HG02763 (cell line): ENCODE results near the gene CDC37L1.

ENCODE experiments used
- ATAC-seq: cut with Tn5 transposase; IDR thresholded peaks from one replicate; pipeline ENCODE4 v1.9.1; 2021; ENCODE audit warnings: mild to moderate bottlenecking, moderate library complexity; ENCODE audit not compliant: unreplicated experiment

The CDC37L1 gene

DNA sequence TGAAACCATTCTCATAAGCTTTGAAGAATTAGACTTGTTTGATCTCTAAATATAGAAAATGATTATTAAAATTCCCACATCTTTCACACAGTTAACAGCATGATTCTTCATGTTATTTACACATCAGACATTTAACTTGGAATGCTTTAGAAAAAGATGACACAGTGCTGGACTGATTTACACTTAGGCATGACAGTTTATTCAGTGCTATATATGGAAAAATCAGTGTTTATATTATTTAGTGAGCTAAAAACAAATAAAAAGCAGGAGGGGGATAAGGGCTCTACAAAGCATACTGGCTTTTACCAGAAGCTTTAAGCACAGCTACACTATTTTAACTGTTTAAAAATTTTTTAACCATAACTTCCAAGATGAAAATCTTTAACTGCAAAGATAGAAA is 30.0 kb downstream of the CDC37L1 start:
- ATAC-seq: no peak

- ATAC-seq: no peak
These were observed 34.5 kb downstream of the CDC37L1 start for GRCh38 chr9:4713849-4714248.

DNA sequence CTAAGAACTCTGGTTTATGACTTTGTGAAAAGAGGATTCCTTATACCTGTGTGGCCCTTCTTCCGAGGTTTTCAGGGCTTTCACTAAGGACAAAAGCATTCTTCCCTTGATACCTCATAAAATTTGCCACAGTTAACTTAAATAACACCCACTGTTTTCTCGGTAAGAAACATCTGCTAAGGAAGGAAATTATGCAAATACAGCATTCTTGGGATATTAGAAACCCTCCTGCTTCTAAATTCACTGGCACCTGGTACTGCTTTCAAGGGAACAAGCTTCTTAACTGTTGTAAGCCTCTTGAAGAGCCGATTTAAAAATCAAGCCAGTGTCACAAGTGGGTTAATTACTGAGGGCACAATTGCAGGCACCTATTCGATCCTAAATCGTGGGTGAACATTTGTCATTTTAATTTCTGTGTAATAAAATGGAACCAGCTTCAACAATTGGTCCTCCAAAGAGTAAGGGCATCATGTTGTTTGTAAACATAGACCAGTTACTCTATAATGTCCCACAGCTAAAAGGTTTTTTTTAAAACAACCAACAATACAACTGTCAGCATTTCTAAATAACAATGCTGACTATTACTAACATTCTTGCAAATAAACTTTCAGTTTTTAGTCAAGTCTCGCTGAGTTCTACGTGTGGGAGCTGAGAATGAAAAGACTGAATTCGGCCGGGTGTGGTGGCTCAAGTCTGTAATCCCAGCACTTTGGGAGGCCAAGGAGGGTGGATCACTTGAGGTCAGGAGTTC is 35.1 kb downstream of the CDC37L1 start:
- ATAC-seq: no peak

DNA sequence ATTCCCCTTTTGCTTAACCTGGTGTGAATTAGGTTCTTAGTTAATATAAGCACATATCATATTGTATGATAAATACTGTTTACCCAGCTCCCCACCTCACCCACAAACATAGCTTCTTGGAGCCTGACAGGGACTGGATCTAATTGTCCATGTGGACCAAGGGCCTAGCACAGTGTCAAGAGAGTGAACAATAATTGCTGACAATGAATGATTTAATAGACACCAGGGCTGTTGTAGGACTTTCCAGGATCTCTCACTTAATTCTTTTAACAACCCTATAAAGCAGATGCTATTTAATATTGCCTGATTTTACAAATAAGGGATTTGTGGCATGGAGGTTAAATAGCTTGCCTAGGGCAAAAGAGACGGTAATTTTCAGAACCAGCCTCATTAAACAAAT is 36.8 kb downstream of the CDC37L1 start:
- no peak for ATAC-seq

GRCh38 chr9:4717815-4718214 is 38.4 kb downstream of the CDC37L1 start:
- ATAC-seq: no peak

- ATAC-seq: no peak
These were observed 39.5 kb downstream of the CDC37L1 start for GRCh38 chr9:4718911-4719310.

DNA sequence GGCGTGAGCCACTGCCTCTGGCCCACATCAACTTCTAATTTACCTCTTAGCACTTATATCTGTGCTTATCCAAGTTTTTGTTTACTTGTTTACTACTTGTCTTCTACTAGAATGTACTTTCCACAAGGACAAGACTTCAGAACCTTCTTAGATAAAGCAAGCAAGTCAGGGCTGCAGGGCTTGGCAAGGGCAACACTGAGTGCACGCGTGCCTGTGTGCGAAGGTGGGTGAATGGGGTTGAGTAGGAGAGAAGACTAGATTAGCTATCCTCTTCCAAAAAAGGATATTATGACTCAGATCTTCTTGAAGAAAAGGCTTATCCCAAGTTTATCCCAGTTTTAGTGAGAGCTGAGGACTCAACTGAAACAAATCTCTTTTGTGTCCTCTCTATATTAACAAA is 42.4 kb downstream of the CDC37L1 start:
- no peak for ATAC-seq

DNA sequence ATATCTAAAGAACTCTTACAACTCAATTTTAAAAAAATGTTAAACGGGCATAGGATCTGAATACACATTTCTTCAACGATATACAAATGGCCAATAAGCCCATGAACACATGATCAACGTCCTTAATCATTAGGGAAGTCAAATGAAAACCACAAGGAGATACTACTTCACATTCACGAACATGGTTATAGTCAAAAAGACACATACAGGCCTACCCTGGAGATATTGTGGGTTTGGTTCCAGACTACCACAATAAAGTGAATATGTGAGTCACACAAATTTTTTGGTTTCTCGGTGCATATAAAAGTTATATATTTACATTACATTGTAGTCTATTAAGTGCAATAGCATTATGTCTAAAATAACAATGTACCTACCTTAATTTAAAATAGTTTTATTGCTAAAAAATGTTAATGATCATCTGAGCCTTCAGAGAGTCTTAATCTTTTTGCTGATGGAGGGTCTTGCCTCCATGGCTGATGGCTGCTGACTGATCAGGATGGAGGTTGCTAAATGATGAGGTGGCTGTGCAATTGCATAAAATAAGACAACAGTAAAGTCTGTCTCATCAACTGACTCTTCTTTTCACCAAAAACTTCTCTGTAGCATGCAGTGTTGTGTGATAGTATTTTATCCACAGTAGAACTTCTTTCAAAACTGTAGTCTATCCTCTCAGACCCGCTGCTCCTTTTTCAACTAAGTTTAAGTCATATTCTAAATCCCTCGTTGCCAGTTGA is 46.5 kb downstream of the CDC37L1 start:
- no peak for ATAC-seq

GRCh38 chr9:4727593-4727992 is 48.2 kb downstream of the CDC37L1 start:
- no peak for ATAC-seq

DNA sequence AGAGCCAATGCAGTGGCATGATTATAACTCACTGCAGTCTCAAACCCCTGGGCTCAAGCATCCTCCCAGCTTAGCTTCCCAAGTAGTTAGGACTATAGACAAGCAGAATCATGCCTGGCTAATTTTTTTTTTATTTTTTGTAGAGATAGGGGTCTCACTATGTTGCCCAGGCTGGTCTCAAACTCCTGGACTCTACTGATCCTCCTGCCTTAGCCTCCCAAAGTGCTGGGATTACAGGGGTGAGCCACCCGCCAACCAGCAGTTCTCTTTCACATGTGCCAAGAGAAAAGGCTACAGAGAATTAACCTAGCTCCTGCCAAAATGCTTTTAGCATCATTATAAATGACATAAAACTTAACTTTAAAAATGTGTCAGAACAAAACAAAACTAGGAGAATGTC is 53.5 kb downstream of the CDC37L1 start:
- no peak for ATAC-seq

DNA sequence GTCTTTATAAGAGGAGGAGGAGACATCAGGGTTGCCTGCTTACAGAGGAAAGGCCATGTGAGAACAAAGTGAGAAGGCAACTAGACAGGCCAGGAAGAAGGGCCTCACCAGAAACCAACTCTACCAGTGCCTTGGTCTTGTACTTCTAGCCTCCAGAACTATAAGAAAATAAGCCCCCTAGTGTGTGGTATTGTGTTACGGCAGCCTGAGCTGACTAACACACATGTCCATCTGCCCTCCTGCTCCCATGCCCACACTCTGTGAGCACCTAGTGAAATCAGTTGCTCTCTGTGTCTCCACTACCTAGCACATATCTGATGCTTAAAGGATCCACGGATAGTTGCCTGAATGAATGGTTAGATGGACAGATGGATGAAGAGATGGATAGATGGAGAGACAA is 54.8 kb downstream of the CDC37L1 start:
- no peak for ATAC-seq

DNA sequence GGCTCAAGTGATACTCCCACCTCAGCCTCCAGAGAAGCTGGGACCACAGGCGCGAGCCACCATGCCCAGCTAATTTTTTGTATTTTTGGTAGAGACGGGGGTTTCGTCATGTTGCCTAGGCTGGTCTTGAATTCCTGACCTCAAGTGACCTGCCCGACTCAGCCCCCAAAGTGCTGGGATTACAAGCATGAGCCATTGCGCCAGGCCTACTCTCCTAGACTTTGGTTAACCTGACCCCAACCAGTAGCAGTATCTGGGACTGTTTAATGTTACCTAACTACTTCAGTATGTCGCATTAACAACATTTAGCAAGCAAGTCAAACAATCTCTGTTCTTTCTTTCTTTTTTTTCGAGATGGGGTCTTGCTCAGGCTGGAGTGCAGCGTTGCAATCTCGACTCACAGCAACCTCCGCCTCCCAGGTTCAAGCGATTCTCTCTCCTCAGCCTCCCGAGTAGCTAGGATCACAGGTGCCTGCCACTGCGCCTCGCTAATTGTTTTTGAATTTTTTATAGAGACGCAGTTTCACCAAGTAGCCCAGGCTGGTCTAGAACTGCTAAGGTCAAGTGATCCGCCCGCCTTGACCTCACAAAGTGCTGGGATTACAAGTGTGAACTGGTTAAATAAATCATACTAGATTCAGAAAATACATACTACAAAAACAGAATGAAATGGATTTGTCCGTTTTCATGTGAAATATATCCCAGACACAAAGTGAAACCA is 59.7 kb downstream of the CDC37L1 start:
- ATAC-seq: no peak

DNA sequence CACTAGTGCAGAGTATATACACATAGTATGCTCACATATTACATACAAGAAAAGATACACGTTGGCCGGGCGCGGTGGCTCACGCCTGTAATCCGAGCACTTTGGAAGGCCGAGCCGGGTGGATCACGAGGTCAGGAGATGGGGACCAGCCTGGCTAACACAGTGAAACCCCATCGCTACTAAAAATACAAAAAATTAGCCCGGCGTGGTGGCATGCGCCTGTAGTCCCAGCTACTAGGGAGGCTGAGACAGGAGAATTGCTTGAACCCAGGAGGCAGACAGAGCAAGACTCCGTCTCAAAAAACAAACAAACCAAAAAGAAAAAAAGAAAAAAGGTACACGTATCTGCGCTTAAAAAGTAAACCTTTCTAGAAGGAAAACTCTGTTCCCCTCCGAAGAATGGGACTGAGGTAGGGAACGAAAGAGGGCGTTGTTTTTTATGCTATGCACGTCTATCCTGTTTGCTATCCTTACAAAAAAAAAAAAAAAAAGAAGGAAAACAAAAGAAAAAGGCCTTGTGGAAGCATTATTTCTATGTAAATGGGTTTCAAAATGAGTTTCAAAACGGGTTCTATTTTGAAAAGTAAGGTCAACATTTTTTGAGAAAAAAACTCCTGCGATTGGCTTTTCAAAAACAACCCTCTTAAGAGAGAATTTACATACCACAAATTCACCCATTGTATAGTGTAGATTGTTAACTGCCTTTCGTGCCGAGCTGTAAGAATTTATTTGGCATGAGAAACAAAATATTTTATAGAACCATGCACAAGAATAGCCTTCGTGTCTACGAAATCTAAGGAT is 60.4 kb downstream of the CDC37L1 start:
- no peak for ATAC-seq

- ATAC-seq: no peak
These were observed 60.9 kb downstream of the CDC37L1 start for GRCh38 chr9:4740388-4740637.

- ATAC-seq: peak; percentile 87
These were observed 61.4 kb downstream of the CDC37L1 start, which contains the start of gene AK3 for GRCh38 chr9:4740638-4741364. AK3 (minus strand) TSS chr9:4741202; CDS start chr9:4741087, 115 bp downstream.

- ATAC-seq: no peak
These were observed 62.2 kb downstream of the CDC37L1 start for GRCh38 chr9:4741365-4742089.

- ATAC-seq: no peak
These were observed 62.9 kb downstream of the CDC37L1 start for GRCh38 chr9:4742246-4742645.

DNA sequence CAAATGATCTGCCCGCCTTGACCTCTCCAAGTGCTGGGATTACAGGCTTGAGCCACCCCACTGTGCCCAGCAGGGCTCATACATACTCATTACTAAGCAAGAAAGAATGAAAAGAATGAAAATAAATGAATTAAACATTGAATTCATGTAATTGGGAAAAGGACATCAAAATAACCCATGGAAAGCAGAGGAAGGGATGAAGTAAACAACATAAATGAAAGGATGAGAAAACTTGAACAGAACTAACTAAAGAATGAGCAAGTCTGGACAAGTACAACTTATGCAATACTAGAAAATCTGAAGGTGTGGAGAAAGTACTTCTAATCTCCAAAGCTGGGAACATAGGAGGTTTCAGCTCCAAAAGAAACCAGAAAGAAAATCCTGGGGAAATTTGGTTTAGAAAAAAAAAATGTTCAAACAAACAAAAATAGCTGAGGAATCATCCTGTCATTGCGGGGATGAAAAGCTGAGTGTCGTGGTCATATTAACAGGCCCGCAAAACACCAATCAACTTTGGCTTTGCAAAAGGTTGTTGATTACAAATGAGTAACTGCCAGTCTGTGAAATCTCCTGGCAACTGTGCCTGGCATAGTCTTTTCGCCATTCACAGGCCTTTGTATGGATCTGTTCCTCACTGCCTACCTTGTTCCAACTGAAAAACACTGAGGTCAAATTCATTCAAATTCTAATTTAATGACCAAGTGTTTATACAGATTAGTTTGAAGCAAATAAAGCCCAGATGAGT is 63.9 kb downstream of the CDC37L1 start:
- no peak for ATAC-seq
